Stimulated activated CD4-positive, alpha-beta T cell treated with anti-CD3 and anti-CD28 coated beads, Interleukin-15, amount 100 ng/mL, for 48 hours (primary cell): ENCODE measurements around the gene LUZP1.
"Not testable (repeated sequence)": the region's sequence is repeated elsewhere in the genome, so short reads cannot be mapped to it uniquely, and the experiment has no call there.

Experiments
- DNase-seq, 2 donors: peaks; one replicate each; pipeline ENCODE4 v3.0.0-alpha.2; 2020; ENCODE audit warnings: low read depth in 2 of 2

LUZP1 gene

DNA sequence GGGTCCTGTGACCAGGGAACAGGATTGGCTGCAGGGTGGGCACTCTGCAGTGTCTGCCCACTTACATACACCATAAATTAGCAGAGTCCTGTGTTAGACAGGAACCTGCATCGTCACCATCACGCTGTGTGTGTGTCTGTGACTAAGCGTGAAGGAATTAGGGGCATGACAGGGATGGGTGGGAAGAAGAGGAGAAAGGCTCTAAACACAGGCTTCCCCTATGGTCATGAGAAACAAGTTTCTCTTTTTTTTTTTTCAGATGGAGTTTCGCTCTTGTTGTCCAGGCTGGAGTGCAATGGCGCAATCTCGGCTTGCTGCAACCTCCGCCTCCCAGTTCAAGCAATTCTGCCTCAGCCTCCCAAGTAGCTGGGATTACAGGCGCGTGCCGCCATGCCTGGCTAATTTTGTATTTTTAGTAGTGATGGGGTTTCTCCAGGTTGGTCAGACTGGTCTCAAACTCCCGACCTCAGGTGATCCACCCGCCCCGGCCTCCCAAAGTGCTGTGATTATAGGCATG lies 20.3 kb upstream of the LUZP1 start:
- not testable (repeated sequence) for DNase-seq

DNA sequence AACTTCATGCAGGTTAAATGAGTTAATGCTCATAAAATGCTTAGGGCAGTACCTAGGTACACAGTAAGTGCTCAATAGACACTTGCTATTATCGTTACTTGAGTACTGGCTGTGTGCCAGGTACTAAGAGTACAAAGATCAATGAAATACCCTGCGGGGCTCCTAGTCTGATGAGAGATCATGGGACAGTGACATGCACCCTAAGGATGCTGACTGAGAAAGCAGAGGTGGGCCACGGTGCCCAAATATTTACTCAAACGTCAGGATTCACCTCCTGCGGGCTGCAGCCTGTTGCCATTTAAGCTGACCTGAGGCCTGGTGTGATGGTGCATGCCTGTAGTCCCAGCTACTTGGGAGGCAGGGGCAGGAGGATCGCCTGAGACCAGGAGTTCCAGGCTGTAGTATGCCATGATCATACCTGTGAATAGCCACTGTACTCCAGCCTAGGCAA lies 19.8 kb upstream of the LUZP1 start:
- DNase-seq = no peak

DNA sequence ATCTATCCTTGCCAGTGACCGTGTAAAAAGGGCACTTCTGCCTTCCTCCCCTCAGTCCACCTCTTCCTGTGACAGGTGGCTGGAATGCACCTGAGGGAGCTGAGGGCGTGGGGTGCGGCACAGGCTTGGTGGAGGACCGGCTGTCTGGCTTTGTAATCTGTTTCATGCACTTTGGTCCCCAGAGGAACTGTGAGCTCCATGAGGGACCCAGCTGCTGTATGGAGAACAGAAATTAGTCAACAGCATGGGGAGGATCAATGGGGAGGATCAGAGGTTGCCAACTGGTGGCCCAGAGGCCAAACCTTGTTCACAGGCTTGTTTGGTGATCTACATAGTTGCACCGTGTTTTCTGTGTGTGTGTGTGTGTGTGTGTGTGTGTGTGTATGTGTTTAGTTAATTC lies 19.0 kb upstream of the LUZP1 start:
- DNase-seq = no peak

DNA sequence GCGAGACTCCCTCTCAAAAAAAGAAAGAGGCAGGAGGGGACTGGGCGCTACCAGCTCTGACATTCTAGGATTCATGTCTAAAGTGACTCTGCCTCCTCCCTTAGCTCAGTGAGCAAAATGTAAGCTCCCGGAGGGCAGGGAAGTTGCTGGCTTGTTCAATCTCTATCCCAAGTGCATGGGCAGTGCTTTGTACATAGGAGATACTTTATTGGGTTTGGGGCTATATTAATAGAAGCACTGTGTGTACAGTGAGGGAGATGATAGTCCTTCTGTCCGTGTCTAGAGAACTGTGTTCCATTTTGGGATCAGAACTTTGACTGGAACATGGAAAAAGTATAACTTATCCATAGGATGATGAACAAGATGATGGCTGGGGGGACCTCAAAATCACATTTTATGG lies 16.7 kb upstream of the LUZP1 start:
- DNase-seq = no peak

DNA sequence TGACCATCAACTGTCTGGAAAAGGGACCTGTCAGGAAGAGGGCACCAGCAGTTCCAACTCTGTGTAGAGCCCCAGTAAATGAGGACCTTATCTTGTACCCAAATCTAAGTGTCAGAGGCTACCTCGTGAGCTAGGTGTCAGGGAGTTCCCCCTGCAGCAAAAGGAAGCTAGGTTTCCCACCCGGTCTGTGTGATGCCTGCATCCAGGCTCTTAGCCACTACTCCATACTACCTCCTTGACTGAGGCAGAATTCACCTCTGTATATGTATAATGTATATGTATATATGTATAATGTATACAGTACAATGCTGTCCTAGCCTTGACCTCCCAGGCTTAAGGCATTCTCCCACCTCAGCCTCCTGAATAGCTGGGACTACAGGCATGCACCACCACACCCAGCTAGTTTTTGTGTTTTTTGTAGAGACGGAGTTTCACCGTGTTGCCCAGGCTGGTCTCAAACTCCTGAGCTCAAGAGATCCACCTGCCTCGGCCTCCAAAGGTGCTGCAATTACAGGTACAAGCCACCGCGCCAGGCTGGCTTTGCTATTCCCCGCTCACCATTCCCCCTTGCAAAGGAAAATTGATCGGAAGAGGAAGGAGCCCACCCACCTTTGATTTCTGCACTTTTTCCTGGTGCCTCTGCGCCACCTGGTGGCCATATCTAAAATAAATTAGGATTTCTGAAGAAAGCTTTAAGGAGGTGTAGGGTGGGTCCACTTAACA lies 15.7 kb upstream of the LUZP1 start:
- DNase-seq = no peak

DNA sequence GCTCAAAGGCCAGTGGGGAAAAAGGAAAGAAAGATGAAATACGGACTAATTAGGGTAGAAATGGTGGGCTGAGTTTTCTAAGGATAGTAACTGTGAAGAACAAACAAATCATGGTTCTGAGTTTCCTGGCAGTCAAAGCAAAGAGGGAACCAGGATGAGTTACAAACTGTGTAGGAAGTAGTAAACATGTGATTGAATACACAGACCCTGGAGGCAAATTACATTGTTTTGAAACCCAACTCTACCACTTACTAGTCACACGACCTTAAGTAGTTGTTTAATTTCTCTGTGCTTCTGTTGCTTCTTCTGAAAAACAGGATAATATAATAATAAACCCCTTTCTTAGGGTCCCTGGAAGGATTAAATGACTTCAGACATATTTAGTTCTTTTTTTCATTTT lies 11.2 kb upstream of the LUZP1 start:
- no peak for DNase-seq

DNA sequence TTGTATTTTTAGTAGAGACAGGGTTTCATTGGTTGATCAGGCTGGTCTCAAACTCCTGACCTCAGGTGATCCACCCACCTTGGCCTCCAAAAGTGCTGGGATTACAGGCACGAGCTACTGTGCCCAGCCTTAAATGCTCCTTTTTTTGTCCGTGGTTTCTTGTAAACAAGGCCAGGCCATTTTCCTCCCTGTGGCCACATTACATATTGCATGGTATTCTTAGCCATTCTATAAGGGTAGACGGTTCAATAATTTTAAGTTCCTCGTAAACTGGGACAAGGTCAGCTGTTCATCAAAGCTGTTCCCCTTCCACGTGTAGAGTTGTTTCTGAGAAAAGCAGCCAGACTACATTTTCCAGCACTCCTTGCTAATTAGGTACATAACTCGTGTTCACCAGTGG lies 10.3 kb upstream of the LUZP1 start:
- no peak for DNase-seq

DNA sequence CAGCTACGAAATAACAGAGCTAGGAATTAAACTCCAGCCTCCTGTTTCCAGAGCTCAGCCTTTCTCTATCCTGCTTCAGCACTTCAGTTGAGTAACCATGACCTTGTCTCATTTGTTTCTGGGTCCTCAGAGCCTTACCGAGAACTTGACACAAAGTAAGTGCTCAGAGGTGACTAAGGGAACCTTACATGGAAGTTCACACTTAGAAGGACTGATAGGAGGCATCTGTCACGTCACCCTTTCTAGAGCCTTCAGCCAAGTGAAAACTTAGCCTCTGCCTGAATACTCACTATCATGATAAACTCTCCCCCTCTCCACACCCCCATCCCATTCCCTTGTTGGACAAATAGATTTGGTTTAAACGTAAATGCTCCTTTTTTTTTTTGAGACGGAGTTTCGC lies 9.8 kb upstream of the LUZP1 start:
- DNase-seq = no peak

DNA sequence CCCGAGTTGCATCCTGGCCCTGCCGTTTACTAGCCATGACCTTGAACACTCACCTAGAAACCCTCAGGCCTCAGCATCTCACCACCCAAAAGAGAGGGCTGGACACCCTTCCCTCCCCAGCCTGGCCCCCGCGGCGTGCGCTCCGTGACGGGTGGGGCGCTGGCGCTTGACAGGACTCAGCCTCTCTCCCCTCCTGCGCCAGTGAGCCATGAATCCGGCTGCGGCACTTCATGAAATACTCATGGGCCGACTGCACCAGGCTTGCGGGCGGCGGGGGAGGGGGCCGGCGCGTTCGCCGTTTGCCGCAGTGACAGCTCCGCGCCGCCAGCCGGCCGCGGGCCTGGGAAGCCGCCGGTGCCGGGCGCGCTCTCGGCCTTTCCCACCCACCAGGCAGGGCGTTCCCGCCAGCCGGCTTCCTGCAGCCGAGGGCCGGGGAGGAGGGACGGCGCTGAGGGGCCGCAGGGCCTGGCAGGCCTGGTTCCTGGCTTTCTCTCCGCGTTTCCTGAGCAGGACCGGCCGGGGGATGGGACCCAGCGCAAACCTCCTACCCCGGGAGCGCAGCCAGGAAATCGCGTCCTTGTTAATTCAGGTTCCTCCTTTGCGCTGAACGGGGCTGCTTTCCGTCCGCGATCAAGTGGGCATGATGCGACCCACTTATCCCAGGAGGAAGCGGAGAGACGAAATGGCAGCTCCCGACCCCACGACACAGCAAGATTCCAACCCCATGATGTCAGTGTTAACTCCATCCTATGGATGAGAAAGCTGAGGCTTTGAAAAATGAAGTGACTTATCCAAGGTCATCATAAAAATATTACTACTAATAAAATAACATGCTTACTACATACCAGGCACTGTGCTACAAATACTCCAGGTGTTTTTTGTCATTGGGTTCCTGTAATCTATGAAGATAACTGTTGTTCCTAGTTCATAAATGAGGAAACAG lies 9.1 kb upstream of the LUZP1 start:
- DNase-seq = peak in 1 of 2 donors; percentile 44

DNA sequence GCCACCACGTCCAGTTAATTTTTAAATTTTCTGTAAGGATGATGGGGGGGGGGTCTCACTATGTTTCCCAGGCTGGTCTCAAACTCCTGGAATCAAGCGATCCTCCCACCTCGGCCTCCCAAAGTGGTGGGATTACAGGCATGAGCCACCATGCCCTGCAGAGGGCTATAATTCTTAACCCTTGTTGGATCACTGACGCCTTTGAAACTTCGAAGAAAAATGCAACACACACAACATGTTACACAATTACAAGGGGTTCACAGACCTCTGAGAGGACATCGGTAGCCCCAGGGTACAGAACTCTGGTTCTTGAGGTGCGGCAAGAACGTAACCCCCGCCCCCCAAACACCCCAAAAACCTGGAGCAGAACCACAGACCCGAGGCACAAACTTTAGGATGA lies 8.4 kb upstream of the LUZP1 start:
- DNase-seq = no peak

DNA sequence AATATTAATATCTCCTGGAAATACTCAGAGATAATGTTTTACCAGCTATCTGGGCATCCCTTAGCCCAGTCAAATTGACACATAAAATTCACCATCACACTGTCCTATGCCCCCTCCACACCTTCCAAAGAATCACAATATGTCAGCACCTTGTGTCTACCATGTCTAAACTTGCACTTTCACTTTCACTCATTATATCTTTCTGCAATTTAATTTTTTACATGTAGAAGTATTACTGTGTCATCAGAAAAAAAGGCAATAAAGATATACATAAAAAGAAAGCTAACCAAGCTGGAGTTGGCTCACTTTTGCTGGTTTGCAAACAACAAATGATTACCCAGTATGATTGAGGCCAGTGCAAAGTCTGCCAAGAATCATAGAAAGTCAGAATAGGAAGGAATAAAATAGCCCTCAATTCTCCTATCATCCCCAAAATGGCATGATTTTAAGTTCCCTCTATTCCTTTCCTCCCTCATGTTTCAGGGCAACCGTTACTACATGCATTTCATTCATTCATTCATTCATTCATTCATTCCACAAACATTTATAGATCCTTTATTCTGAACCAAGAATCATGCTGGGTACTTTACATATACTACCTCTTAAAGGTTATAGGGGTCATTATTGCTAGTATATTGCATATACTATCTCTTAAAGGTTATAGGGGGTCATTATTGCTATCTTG lies 5.9 kb upstream of the LUZP1 start:
- no peak for DNase-seq

DNA sequence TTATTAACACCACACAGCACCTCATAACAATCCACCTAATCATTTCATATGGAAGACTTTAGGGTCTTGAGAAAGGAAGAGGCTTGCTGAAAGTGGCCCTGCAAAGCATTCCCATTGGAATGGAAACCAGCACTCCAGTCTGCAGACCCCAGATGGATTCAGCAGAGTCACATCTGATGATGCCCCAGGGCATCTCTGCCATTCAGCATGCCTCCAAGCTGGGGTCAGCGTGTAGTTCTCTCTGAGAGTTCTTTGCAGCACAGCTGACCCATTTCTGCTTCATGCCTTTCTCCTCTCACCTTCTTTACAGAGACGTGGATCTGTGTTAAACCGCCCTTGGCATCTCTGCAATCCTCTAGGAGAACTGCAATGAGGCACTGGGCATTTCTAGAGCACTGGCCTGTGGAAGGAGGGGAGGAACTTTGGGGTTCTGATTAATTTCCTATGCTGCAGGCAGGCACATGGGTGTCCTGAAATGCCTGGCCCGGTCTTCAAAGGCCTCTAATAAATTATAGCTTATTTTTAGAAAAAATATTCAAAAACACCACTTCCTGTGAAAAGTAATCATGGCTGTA lies 2.6 kb upstream of the LUZP1 start:
- no peak for DNase-seq

DNA sequence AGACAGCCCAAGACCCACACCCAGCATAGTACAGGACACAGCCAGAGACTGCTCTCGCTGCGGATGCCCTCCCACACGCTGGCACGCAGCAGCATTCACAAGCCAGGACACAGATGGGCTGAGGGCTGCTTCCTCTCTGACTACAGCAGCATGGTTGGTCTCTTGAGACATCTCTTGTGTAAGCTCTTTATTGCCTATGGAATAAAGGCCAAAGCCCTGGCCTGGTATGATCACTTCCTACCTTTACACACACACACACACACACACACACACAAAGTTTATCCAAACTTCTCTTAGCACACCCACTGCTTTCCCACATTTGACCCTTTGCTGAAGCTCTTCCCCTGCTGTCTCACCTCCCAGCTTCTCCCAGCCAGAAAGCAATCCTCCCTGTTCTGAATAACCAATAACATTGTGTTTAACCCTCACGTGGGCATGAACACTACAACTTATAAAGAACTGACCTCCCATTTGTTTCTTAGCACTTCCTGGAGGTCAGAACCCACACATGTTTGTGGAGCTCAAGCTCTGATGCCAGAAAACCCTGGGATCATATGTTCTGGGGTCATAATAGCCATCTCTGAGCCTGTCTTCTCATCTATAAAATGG lies 1.2 kb upstream of the LUZP1 start:
- no peak for DNase-seq

DNA sequence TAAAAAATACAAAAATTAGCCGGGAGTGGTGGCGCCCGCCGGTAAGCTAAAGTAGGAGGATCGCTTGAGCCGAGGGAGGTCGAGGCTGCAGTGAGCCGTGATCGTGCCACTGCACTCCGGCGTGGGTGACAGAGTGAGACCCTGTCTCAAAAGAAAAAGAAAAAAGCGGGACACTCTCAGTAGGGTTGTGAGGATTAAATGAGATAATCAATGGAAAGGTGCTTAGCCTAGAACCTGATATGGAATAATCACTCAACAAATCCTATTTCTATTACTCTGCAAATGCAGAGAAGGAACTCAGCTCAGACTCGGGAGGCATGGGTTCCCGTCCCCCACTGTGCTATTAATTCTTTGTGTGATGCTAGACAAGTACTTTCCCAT lies 529 bp upstream of the LUZP1 start:
- no peak for DNase-seq

DNA sequence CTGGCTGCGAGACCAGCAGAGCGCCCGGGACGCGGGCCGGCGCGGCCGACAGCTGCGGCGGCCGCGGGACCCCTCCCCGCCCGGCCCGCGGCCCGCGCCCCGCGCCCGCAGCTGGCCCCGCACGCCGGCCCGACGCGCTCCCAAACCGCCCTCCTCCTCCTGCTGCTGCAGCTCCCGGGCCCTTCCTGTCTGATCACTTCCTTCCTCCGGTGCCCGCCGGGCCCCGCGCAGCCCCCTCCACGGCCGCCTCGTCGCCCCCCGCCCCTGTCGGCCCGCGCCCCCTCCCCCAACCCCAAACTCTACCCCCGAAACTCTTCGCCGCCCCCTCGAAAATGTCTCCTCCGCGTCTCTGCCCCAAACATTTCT lies 594 bp downstream of the LUZP1 start:
- DNase-seq = no peak

DNA sequence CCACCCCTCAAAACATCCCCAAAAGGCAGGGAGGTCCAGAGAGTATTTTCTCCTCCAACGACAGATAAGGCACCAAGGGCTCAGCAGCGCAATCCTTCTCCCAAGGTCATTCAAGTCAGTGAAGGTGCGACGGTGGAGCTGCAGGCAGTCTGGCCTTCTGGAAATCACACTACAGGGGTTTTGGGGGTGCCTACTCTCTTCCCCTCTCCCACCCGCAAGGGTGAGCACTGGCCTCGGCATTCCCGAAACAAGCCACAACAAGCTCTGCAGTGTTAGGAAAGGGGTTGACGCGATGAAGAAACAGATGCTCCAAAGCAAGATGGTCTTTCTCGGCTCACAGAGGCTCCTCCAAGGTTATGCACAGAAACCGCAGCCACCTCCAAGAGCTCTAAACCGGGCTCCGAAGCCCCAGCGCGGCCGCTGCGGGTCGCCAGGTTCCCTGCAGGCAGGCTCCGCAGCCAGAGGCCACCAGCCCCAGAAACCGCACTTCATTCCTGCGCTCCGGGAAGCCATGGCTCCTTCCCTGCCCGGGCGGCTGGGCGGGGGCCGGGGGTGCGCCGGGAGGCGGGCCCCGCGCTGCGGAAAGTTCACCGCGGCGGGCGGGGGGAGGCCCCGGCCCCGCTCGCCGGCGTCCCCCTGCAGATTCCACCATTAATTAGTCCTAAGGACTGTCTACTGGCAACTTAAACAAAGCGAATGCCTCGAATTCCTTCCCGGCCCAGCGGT lies 1.1 kb downstream of the LUZP1 start:
- no peak for DNase-seq

DNA sequence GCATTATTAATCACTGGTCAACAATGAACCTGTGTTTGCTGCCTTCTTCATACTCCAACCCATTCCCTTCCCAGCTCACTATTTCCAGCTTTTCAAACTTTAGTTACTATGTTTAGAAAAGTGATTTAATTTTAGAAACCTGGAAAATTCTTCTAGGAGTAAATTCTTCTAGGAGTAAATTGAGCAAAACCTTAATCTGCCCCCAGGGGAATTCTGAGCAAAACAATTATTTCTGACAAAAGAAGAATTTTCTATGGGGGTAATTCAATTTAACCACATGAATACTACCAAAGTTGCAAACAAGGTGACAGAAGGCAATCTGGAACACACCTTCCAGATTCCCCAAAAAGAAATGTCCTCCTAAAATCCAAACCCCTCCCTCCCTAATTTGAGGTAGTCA lies 1.8 kb downstream of the LUZP1 start:
- no peak for DNase-seq

DNA sequence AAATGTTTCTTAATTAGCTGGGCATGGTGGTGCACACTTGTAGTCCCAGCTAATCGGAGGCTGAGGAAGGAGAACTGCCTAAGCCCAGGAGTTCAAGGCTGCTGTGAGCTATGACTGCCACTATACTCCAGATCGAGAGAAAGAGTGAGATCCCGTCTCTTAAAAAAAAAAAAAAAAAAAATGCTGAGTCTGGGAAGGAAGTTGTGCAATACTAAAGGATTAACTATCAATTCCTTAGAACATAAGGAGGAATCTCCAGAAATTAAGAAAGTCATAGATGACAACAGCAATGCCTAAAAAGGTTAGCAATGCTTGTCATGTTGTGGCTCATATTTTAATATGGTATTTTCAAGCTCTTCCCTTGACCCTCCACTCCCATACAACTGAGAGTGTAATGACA lies 5.3 kb downstream of the LUZP1 start:
- DNase-seq = no peak

DNA sequence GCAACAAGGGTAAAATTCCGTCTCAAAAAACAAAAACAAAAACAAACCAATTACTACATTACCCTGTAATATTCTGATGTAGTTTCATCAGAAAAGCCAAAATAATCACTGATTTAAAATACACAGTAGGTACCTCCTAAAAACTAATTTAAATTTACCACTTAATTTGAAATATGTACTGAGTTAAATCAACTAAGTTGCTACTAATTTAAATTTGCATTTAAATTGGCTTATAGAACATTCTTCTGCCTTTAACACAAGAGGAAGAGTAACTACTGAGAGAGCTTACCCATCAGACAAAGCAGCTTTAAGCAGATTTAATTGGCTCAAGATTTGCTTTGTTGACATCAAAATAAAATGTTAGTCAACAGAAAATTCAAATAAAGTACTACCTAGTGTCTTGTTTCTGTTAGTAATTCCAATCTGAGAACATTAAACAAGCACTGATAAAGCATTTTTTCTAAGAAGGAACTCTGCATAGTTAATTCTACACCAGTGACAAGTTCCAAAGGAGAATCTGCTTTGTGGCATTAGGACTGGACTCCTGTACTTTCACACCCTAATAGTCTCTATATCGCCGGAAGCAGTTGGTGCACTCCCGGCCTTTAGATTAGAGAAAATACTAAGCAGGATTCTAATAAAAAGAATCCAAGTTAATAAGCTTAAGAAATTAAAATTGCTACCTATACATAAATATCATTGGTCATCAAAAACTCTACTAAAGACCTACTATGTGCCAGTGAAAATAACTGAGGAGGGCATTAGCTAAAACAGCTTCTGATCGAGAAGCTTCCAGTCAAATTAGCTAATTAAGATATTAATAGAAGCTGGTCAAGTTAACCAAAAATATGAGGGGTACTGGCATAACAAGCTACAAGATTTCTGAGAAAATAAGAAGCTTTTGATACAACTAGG lies 8.4 kb downstream of the LUZP1 start:
- no peak for DNase-seq

DNA sequence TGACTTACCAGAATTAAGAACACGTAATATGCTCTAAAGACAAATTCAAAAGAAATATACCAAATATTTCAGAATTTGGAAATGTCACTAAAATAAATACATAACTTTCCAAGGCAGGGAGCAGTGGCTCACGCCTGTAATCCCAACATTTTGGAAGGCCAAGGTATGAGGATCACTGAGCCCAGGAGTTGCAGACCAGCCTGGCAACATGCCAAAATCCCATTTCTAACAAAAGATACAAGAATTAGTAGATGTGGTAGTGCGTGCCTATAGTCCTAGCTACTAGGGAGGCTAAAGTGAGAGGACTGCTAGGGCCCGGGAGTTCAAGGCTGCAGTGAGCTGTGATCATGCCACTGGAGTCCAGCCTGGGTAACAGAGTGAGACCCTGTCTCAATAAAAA lies 11.7 kb downstream of the LUZP1 start:
- no peak for DNase-seq
